ENCODE results near the gene IL4R.
"Not testable (repeated sequence)": the region's sequence is repeated elsewhere in the genome, so short reads cannot be mapped to it uniquely, and the experiment has no call there.

Gene IL4R

GRCh38 chr16:27325736-27326135 lies 12.0 kb downstream of the IL4R start:
- DNase-seq (ENCODE audit: low read depth), result no peak
- H3K4me3 ChIP-seq (ENCODE audit: low read depth, low read length), result no peak overlapping the region

DNA sequence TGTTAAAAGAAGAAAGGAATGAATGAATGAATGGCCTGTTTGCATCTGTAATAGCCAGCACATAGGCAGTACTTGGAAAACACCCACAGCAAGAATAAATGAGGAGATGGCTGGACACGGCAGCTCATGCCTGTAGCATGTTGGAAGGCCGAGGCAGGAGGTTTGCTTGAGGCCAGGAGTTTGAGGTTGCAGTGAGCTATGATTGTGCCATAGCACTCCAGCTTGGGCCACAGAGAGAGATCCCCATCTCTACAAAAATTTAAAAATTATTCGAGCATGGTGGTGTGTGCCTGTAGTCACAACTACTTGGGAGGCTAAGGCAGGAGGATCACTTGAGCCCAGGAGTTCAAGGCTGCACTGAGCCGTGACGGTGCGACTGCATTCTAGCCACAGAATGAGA lies 12.5 kb downstream of the IL4R start:
- DNase-seq (ENCODE audit: low read depth), result no peak
- H3K4me3 ChIP-seq (ENCODE audit: low read depth, low read length), result no peak overlapping the region

DNA sequence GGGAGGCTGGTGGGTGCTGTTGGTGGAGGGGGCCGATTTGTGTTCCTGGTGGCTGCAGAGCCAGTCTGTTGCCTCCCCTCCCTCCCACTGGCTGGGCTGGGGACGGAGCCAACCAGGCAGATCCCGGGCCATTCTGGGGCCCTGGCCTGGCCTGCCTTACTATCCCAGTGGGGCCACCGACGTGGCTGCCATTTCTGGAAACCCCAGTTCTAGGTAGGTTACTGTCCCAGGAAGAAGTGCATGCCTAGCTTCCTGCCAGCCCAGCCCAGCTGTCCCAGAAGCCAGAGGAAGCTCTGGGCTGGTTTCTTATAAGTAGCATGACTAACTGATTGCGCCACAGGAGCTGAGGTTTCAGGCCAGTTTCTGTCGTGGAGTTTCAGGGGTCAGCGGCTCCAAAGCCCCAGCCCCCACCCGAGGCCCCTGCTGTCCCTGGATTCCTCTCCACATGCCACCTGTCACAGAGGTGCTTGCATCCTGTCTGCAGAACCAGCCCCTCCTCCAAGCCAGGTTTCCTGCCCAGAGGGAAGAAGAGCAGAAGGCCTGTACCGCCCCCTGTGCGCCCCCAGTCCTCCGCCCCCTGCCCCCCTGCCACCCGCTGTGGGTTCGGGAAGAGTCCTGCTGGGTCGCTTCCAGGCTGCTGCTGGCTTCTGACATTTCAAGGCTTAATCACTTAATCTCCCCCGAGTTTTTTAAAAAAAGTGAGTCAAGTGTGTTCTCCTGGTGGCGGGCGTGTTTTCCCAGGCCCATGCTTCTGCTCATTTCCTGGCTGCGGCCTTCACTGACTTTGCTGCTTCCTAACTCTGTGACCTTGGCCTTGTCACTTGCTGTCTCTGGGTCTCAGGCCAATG lies 13.2 kb downstream of the IL4R start:
- no peak overlapping the region for H3K4me3 ChIP-seq (ENCODE audit: low read depth, low read length)

GRCh38 chr16:27327586-27327915 lies 13.8 kb downstream of the IL4R start:
- no peak for DNase-seq (ENCODE audit: low read depth)
- no peak overlapping the region for H3K4me3 ChIP-seq (ENCODE audit: low read depth, low read length)

More for the DNA sequence above, 13.2 kb downstream of the IL4R start:
- peak; percentile 91 for DNase-seq (ENCODE audit: low read depth)

GRCh38 chr16:27328937-27329336 lies 15.2 kb downstream of the IL4R start:
- no peak for DNase-seq (ENCODE audit: low read depth)
- no peak overlapping the region for H3K4me3 ChIP-seq (ENCODE audit: low read depth, low read length)

- DNase-seq (ENCODE audit: low read depth); H3K4me3 ChIP-seq (ENCODE audit: low read depth, low read length): not testable (repeated sequence)
Measured at GRCh38 chr16:27329376-27330079, 15.8 kb downstream of the IL4R start.

- H3K4me3 ChIP-seq (ENCODE audit: low read depth, low read length), result no peak overlapping the region
- peak; percentile 62 for DNase-seq (ENCODE audit: low read depth)
Measured at GRCh38 chr16:27330542-27330941, 16.8 kb downstream of the IL4R start.

GRCh38 chr16:27332105-27332504 lies 18.3 kb downstream of the IL4R start:
- H3K4me3 ChIP-seq (ENCODE audit: low read depth, low read length), result no peak overlapping the region
- no peak for DNase-seq (ENCODE audit: low read depth)

DNA sequence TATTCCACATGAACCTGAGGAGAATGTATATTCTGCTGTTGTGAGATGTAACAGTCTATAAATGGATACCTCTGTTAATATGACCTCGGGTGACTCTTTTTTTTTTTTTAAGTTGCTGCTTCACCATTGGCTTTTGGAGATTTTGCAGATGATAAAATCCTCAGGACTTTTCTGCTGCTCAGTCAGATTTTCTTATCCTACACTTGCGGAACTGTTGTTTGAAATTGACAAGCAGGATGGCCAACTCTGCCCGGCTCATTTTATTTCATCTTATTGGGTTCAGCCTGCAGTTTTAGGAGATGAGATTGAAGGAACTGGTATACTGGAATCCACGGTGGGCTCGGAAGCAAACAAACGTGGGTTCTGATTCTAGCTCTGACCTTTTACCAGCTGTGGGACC lies 19.3 kb downstream of the IL4R start:
- no peak overlapping the region for H3K4me3 ChIP-seq (ENCODE audit: low read depth, low read length)
- DNase-seq (ENCODE audit: low read depth), result no peak

DNA sequence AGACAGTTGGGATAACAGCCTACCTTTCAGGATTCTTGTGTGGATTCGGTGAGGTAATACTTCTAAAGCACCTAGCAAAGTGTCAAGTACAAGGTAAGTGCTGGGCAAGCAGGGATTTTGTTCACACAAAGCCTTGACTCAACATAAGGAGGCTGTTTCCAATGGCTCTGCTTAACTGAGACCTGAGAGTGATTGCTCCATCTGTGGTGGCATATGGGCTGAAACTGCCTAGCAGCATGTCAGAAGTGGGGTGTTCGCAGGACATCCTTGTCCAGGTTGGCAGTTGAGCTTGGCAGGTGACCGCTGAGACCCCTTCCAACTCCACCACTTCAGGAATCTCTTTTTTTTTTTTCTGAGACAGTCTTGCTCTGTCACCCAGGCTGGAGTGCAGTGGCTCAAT lies 19.8 kb downstream of the IL4R start:
- no peak overlapping the region for H3K4me3 ChIP-seq (ENCODE audit: low read depth, low read length)
- no peak for DNase-seq (ENCODE audit: low read depth)

- no peak for DNase-seq (ENCODE audit: low read depth)
- H3K4me3 ChIP-seq (ENCODE audit: low read depth, low read length), result no peak overlapping the region
Measured at GRCh38 chr16:27334192-27334764, 20.5 kb downstream of the IL4R start.

- no peak for DNase-seq (ENCODE audit: low read depth)
- no peak overlapping the region for H3K4me3 ChIP-seq (ENCODE audit: low read depth, low read length)
Measured at GRCh38 chr16:27334838-27335237, 21.1 kb downstream of the IL4R start.

DNA sequence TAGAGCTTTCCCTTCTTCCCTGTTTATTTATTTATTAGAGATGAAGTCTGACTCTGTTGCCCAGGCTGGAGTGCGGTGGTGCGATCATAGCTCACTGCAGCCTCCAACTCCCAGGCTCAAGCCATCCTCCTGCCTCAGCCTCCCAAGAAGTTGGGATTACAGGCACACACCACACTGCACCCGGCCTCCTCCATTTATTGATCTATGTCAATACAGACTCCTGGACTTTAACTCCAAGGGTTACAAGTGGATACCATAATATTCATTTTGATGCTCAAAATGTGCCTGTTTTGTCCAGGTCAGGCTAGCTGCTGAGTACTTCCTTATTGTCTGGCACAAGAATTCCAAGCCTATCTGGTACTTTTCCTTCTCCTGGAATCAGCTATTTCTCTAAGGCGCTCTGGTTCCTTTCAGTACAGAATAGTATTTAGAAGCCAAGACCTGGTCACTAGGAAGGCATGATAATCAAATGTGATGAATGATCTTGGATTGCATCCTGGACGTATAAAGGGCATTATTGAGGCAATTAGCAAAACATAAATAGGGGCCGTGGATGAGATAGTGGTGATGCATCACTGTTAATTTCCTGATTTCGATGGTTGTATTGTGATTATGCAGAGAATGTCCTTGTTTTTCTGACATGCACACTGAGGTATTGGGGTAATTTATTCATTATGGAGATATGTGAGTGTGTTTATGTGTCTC lies 21.7 kb downstream of the IL4R start:
- DNase-seq (ENCODE audit: low read depth), result no peak

GRCh38 chr16:27337024-27337423 lies 23.2 kb downstream of the IL4R start:
- H3K4me3 ChIP-seq (ENCODE audit: low read depth, low read length), result no peak overlapping the region
- no peak for DNase-seq (ENCODE audit: low read depth)

More for the DNA sequence above, 21.7 kb downstream of the IL4R start:
- no peak overlapping the region for H3K4me3 ChIP-seq (ENCODE audit: low read depth, low read length)

DNA sequence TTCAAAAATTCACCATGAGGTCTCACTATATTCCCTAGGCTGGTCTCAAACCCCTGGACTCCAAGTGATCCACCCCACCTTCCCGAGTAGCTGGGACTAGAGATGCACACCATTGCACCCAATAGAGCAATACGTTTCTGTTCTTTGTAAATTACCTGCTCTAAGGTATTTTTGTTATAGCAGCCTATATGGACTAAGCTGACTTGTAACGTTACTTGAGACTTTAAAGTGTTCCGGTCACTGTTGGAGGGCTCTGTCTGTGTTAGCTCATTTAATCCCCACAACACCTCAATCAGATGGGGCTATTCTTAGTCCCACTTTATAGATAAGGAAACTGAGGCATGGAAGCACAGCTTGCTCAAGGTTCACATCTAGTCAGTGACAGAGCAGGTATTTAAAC lies 25.4 kb downstream of the IL4R start:
- DNase-seq (ENCODE audit: low read depth), result no peak
- H3K4me3 ChIP-seq (ENCODE audit: low read depth, low read length), result no peak overlapping the region

DNA sequence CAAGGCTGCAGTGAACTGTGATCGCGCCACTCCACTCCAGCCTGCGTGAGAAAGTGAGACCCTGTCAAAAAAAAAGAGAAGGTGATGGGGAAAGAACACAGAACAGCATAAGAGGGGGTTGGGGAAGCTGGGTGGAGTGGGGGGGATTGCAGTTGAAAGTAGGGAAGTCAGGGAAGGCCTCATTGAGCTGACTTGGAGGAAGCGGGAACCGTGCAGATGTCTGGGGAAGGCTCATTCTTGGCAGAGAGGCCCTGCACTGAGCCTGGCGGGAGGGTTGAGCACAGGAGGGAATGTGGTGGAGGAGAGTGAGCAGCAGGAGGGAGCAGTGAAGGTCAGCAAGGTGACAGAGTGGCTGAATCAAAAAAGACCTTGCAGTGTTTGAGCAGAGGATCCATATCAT lies 26.9 kb downstream of the IL4R start:
- DNase-seq (ENCODE audit: low read depth), result no peak
- H3K4me3 ChIP-seq (ENCODE audit: low read depth, low read length), result no peak overlapping the region

- DNase-seq (ENCODE audit: low read depth), result no peak
- no peak overlapping the region for H3K4me3 ChIP-seq (ENCODE audit: low read depth, low read length)
Measured at GRCh38 chr16:27341549-27341948, 27.8 kb downstream of the IL4R start.

DNA sequence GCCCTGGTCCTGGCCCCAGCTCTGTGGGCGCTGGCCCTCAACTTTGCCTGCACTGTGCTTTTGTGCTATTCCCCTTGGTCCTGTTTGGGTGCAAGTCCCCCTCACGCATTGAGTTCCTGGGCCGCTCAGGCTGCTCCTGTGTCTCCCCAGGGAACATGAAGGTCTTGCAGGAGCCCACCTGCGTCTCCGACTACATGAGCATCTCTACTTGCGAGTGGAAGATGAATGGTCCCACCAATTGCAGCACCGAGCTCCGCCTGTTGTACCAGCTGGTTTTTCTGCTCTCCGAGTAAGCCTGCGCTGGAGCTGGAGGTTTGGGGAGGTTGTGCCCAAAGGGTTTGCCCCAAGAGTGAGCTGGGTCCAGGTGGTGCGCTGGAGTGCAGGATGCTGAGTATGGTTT lies 28.2 kb downstream of the IL4R start:
- DNase-seq (ENCODE audit: low read depth), result no peak
- no peak overlapping the region for H3K4me3 ChIP-seq (ENCODE audit: low read depth, low read length)

GRCh38 chr16:27344721-27345120 lies 30.9 kb downstream of the IL4R start:
- peak; percentile 52 for DNase-seq (ENCODE audit: low read depth)
- H3K4me3 ChIP-seq (ENCODE audit: low read depth, low read length), result no peak overlapping the region

- H3K4me3 ChIP-seq (ENCODE audit: low read depth, low read length), result no peak overlapping the region
- no peak for DNase-seq (ENCODE audit: low read depth)
Measured at GRCh38 chr16:27345201-27345600, 31.4 kb downstream of the IL4R start.
